Measurements from ENCODE around the gene SORBS1.

GRCh38 chr10:95389176-95389575 lies 172.0 kb downstream of the SORBS1 start:
- no peak for TF ChIP-seq CTCF (IDR thresholded peaks at IDR 0.05)
- no peak for TF ChIP-seq POLR2A (IDR thresholded peaks at IDR 0.05)
